ENCODE measurements around the gene TREX2. TPM values are rescaled to one million over a fixed set of nuclear protein-coding genes. Genes with fewer than 3 reads are reported as not detected.

The TREX2 gene
- total and polyA plus RNA-seq, 2 of the 4 experiments (the other 2 are of a cell fraction), result 0.36 to 0.84 TPM

DNA sequence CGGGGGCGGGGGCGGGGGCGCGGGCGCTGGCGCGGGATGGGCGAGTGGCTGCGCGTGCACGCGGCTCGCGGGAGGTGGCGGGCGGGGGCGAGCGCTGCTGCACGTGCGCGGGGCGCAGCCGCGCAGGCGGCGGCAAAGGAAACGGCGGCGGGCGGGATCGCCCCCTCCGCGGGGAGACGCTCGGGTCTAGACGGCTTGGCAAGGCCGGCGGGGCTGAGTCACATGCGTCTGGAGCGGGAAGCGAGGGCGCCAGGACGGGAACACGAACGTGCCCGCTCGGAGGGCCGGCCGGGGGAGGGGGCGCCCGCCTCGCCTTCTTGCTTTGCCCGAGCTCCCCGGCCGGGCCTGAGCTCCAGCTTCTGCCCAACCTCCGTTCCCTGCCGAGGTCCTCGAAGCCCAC, 28.9 kb upstream of the TREX2 start:
- H3K23ac ChIP-seq (ENCODE audit: low read depth, low read length), result no peak overlapping the region
- in situ Hi-C loops (cut with MboI; ENCODE audit: low sequenced_read_pairs) (loop anchor here (25.0 kb wide), 1 partner anchor 437 kb away; no protein-coding TSS in a partner anchor), dilution Hi-C loops (cut with HindIII; ENCODE audit: low sequenced_read_pairs, unreplicated experiment) (no loop called here), intact Hi-C loops (cut with micrococcal nuclease) (no loop called here)
- peaks cover 0 to 9% of the 10 kb centered on the region in 2 experiments; a peak in 1 of 4 replicates for H3K79me1 ChIP-seq (ENCODE audit: low read depth in 1 of 2, low read length in 2 of 2)
- H3K18ac ChIP-seq (ENCODE audit: low read depth, low read length), result peak overlapping the region; percentile 43; the same call in 1 of the 2 replicates
- TF ChIP-seq MXI1 (IDR thresholded peaks at IDR 0.05; ENCODE audit: borderline replicate concordance, low read depth, low read length), result no peak
- no peak for TF ChIP-seq USF2 (IDR thresholded peaks at IDR 0.05; ENCODE audit: low read depth, low read length)
- TF ChIP-seq RAD21 (IDR thresholded peaks at IDR 0.05; ENCODE audit: low read length), result no peak
- TF ChIP-seq POLR2A (IDR thresholded peaks at IDR 0.05; ENCODE audit: low read depth, low read length), result no peak
- TF ChIP-seq MAZ (IDR thresholded peaks at IDR 0.05; ENCODE audit: borderline replicate concordance, low read depth, low read length), result peak; percentile 81; the same call in 1 of the 2 replicates
- TF ChIP-seq, protein P1, sequence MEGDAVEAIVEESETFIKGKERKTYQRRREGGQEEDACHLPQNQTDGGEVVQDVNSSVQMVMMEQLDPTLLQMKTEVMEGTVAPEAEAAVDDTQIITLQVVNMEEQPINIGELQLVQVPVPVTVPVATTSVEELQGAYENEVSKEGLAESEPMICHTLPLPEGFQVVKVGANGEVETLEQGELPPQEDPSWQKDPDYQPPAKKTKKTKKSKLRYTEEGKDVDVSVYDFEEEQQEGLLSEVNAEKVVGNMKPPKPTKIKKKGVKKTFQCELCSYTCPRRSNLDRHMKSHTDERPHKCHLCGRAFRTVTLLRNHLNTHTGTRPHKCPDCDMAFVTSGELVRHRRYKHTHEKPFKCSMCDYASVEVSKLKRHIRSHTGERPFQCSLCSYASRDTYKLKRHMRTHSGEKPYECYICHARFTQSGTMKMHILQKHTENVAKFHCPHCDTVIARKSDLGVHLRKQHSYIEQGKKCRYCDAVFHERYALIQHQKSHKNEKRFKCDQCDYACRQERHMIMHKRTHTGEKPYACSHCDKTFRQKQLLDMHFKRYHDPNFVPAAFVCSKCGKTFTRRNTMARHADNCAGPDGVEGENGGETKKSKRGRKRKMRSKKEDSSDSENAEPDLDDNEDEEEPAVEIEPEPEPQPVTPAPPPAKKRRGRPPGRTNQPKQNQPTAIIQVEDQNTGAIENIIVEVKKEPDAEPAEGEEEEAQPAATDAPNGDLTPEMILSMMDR (conservative IDR thresholded peaks at IDR 0.05; ENCODE audit: low read depth, low read length), result no peak
- peak; percentile 95 for TF ChIP-seq BHLHE40 (IDR thresholded peaks at IDR 0.05; ENCODE audit: low read depth, low read length)
- TF ChIP-seq RCOR1 (IDR thresholded peaks at IDR 0.05; ENCODE audit: insufficient replicate concordance, low read length), result no peak
- no peak for TF ChIP-seq MAFK (IDR thresholded peaks at IDR 0.05; ENCODE audit: low read depth, low read length)
- TF ChIP-seq SMC3 (IDR thresholded peaks at IDR 0.05; ENCODE audit: low read depth, low read length), result no peak
- TF ChIP-seq FOS (IDR thresholded peaks at IDR 0.05; ENCODE audit: low read depth, low read length), result peak; percentile 56; the same call in 1 of the 2 replicates
- ATAC-seq (ENCODE audit: low read depth), result no peak
- peak overlapping the region; percentile 92 for H2AK9ac ChIP-seq (replicated peaks; ENCODE audit: low read depth, low read length, poor library complexity)
- H2AFZ ChIP-seq (replicated peaks; ENCODE audit: low read length, poor library complexity), result peak overlapping the region; percentile 79
- H4K5ac ChIP-seq (ENCODE audit: low read depth, low read length), result peak overlapping the region; percentile 77
- H4K91ac ChIP-seq (ENCODE audit: insufficient read depth, low read depth, low read length), result peak overlapping the region; percentile 21; the same call in 1 of the 2 replicates
- ChIA-PET POLR2A (ENCODE audit: unreplicated experiment) (no interaction called here), CTCF (no interaction called here)
- peak overlapping the region; percentile 72 for H3K4ac ChIP-seq (ENCODE audit: low read depth, low read length)
- H4K20me1 ChIP-seq (ENCODE audit: insufficient read depth, low read length), result no peaks in the 10 kb centered on the region
- BruUV-seq (replicated peaks), result no TSS peak
- peaks cover 23% of the 10 kb centered on the region for H3K9me1 ChIP-seq (ENCODE audit: insufficient read depth, low read length)
- no peaks in the 10 kb centered on the region for H3K9me3 ChIP-seq (ENCODE audit: control insufficient read depth, insufficient read depth, low read length)
- H3K56ac ChIP-seq (ENCODE audit: extremely low read depth, insufficient read depth, low read length), result no peak overlapping the region
- no peaks in the 10 kb centered on the region for H3K36me3 ChIP-seq (ENCODE audit: control insufficient read depth, insufficient read depth, low read length)
- H2AK5ac ChIP-seq (ENCODE audit: low read depth, low read length), result peak overlapping the region; percentile 59; the same call in 1 of the 2 replicates
- H3K4me2 ChIP-seq (ENCODE audit: low read depth, low read length), result no peak overlapping the region; the same call in 1 of the 2 replicates
- peak overlapping the region; percentile 20; the same call in 1 of the 2 replicates for H3K27ac ChIP-seq (ENCODE audit: insufficient read depth, low read length)
- H3K27me3 ChIP-seq (ENCODE audit: control insufficient read depth, insufficient read depth, low read length), result no peaks in the 10 kb centered on the region
- H2BK5ac ChIP-seq (ENCODE audit: low read depth, low read length, poor library complexity, severe bottlenecking), result peak overlapping the region; percentile 31
- H2BK120ac ChIP-seq (ENCODE audit: low read depth, low read length), result peak overlapping the region; percentile 99
- no peak overlapping the region for H3K14ac ChIP-seq (replicated peaks; ENCODE audit: low read depth, low read length)
- peaks cover 33% of the 10 kb centered on the region for H3K4me1 ChIP-seq (ENCODE audit: control insufficient read depth, insufficient read depth, low read length)
- no peak overlapping the region for H3K9ac ChIP-seq (ENCODE audit: low read depth, low read length)
- 9% methylated on average over 13 of the region's 59 CpGs; no CpG with 5 or more reads in 1 of the 2 experiments for WGBS, 2 experiments (ENCODE audit: extremely low coverage in 2 of 2, insufficient read length in 1 of 2)
- no peak overlapping the region for H2BK20ac ChIP-seq (ENCODE audit: low read depth, low read length)
- peak; percentile 46 for DNase-seq
- H4K8ac ChIP-seq (ENCODE audit: low read depth in 2 of 2, low read length in 2 of 2), result peak overlapping the region; percentile 68 to 84; a peak in 2 of 4 replicates
- H2BK15ac ChIP-seq (ENCODE audit: low read depth, low read length), result 0 out of 3 replicates have a peak overlapping the region, but pooled peaks have one; percentile 50
- no peak overlapping the region for H3K4me3 ChIP-seq (ENCODE audit: insufficient read depth, low read depth, low read length)

Data from IMR-90 (cell line).